K562 (cell line): Measurements from ENCODE around the gene PPM1E. TPM values are rescaled to one million over a fixed set of nuclear protein-coding genes. Genes with fewer than 3 reads are reported as not detected.

Source experiments
- CXXC5 ChIP-seq: fragments of 250-450 bp; sonication (Bioruptor Pico); IDR thresholded peaks from 2 replicates; pipeline ENCODE4 v1.8.0; 2022; ENCODE audit warnings: inconsistent platforms, mild to moderate bottlenecking, moderate library complexity
- ETV1 ChIP-seq: fragments of 450-650 bp; conservative IDR thresholded peaks from 2 replicates; pipeline ENCODE4 v1.6.1; 2016; ENCODE audit warnings: missing genetic modification characterization, control low read depth, low read depth, missing compliant biosample characterization
- FOXP4 ChIP-seq: sonication (generic); formaldehyde crosslinking; IDR thresholded peaks from 2 replicates; pipeline ENCODE4 v1.8.0; 2022; ENCODE audit warnings: mild to moderate bottlenecking, missing genetic modification reagents, borderline replicate concordance
- GTF2A2 ChIP-seq: IDR thresholded peaks from 2 replicates; pipeline ENCODE4 v1.6.1; 2016; ENCODE audit warnings: mild to moderate bottlenecking, missing genetic modification characterization, missing compliant biosample characterization
- MTA3 ChIP-seq: fragments of 450-650 bp; formaldehyde crosslinking; IDR thresholded peaks from 2 replicates; pipeline ENCODE4 v1.6.1; 2017; ENCODE audit warnings: mild to moderate bottlenecking, borderline replicate concordance
- NELFE ChIP-seq: IDR thresholded peaks from 2 replicates; pipeline ENCODE4 v1.6.1; 2011; ENCODE audit warnings: mild to moderate bottlenecking; ENCODE audit not compliant: insufficient read depth, insufficient read length
- PYGO2 ChIP-seq: fragments of 450-650 bp; IDR thresholded peaks from 2 replicates; pipeline ENCODE4 v1.6.1; 2016; ENCODE audit warnings: mild to moderate bottlenecking, missing genetic modification characterization, moderate library complexity, missing compliant biosample characterization
- SNAPC5 ChIP-seq: fragments of 250-450 bp; sonication (Bioruptor Pico); IDR thresholded peaks from 2 replicates; pipeline ENCODE4 v1.8.0; 2021; ENCODE audit warnings: moderate library complexity, mild to moderate bottlenecking, inconsistent platforms
- ZMIZ1 ChIP-seq, 2 experiments: fragments of 150-350 bp in 1 of 2; IDR thresholded peaks; 2 replicates each; pipeline ENCODE4 v1.6.1; 2012 to 2016; ENCODE audit warnings: low read depth in 2 of 2, low read length in 2 of 2, mild to moderate bottlenecking in 1 of 2, moderate library complexity in 1 of 2
- ZNF212 ChIP-seq: fragments of 450-650 bp; formaldehyde crosslinking; IDR thresholded peaks from 2 replicates; pipeline ENCODE4 v1.4.0; 2020; ENCODE audit warnings: mild to moderate bottlenecking
- polyA plus RNA-seq, 8 experiments: library from polyadenylated mRNA; depleted of rRNA in 4 of 8; stranded (reverse) in 5 of 8; unstranded in 3 of 8; fragments of >200 nt; fragmentation: Nextera tagmentation in 2 of 8; fragmentation: Illumina TruSeq in 1 of 8; extraction: Ambion mirVana in 2 of 8; extraction: Trizol in 1 of 8; gene quantifications; 2 replicates each; pipeline versions ENCODE4 v1.2.1 to v1.2.3, GENCODE V29; 2011 to 2014; ENCODE audit warnings: inconsistent platforms in 1 of 8, missing spikeins in 1 of 8
- total RNA-seq, 7 experiments: library from RNA; depleted of rRNA in 6 of 7; stranded (reverse); fragments of >200 nt in 6 of 7; fragmentation: Illumina TruSeq in 2 of 7; extraction: Trizol in 2 of 7; gene quantifications; 2 replicates each; pipeline versions ENCODE4 v1.2.1 to v1.2.3, GENCODE V29; 2011 to 2021; ENCODE audit warnings: low replicate concordance in 1 of 7

The PPM1E gene
- total and polyA plus RNA-seq, 9 of the 15 experiments (the other 6 are each of a cell fraction or from before 2014, with no cell fraction given), result 1.0 to 5.7 (median 4.7) TPM

DNA sequence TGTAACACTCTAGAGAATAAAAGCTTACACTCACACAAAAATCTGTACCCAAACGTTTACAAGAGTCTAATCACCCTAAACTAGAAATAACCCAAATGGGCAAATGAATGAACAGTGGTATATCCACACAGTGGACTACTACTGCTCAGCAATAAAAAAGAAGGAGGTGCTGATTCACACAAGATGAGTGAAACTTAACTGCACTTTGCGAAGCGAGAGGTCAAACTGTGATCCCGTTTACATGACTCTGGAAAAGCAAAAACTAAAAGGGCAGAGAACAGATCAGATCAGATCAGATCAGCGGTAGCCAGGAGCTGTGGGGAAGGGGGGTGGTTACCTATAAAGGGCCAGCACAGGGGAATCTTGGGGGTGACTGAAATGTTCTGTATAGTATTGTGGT lies 237.7 kb downstream of the PPM1E start (continued):
- TF ChIP-seq ETV1 (tag), result no peak
- no peak for TF ChIP-seq GTF2A2 (tag)
- no peak for TF ChIP-seq PYGO2 (tag)
- no peak for TF ChIP-seq FOXP4
- TF ChIP-seq MTA3, result no peak
- TF ChIP-seq CXXC5 (CRISPR knock-in tag), result no peak
- TF ChIP-seq NELFE, result no peak
- TF ChIP-seq ZMIZ1 (IDR thresholded peaks at IDR 0.05; ENCODE audit: low read depth in 2 of 2, low read length in 2 of 2), result no peak
- no peak for TF ChIP-seq SNAPC5 (CRISPR knock-in tag)
- no peak for TF ChIP-seq ZNF212 (CRISPR knock-in tag)
